T-cell (primary cell): ENCODE measurements around the gene NDE1. TPM values are rescaled to one million over a fixed set of nuclear protein-coding genes. Genes with fewer than 3 reads are reported as not detected.

Source experiments
- ATAC-seq, 4 experiments: fragments of 200-7000 bp in 3 of 4; fragments of 150-1000 bp in 1 of 4; cut with Tn5 transposase; replicated peaks in 1 of 4; 1 replicate in 3 of 4; 2 replicates in 1 of 4; pipeline ENCODE4 v1.10.0; 2021; ENCODE audit warnings: moderate library complexity in 3 of 4, mild to moderate bottlenecking in 2 of 4, moderate number of reproducible peaks in 1 of 4
- CTCF ChIA-PET, 2 donors: fragments of 300-600 bp; sonication (Branson Sonifier 250); formaldehyde crosslinking; loops; one replicate each; lab custom pipeline; 2022; ENCODE audit warnings: antibody characterized with exemption in 2 of 2; lab: Charles Lee
- POLR2A ChIA-PET, 2 donors: fragments of 300-600 bp; sonication (Branson Sonifier 250); formaldehyde crosslinking; loops; one replicate each; lab custom pipeline; 2022; ENCODE audit warnings: antibody characterized with exemption in 2 of 2; lab: Charles Lee
- DNase-seq, 35 experiments: peaks; one replicate each; pipeline versions ENCODE4 v3.0.0 to v3.0.0-alpha.2; 2013 to 2023
- H3K27ac ChIP-seq: one replicate; pipeline ENCODE4 v1.5.1; 2013; ENCODE audit warnings: low read length
- H3K27me3 ChIP-seq, 2 experiments: replicated peaks in 1 of 2; 1 replicate in 1 of 2; 2 replicates in 1 of 2; pipeline versions ENCODE4 v1.6.1 to v1.7.0; 2013; ENCODE audit warnings: low read length in 1 of 2, mixed read lengths in 1 of 2; ENCODE audit not compliant: control insufficient read depth in 2 of 2, insufficient read depth in 2 of 2; ENCODE audit errors: extremely low read depth in 1 of 2
- H3K36me3 ChIP-seq, 2 donors: 1 replicate in 1 of 2; 2 replicates in 1 of 2; pipeline versions ENCODE4 v1.6.1 to v1.7.0; 2013; ENCODE audit warnings: low read length in 1 of 2; ENCODE audit not compliant: control insufficient read depth in 2 of 2, insufficient read depth in 1 of 2; ENCODE audit errors: extremely low read depth in 1 of 2
- H3K4me1 ChIP-seq, 2 experiments: 1 replicate in 1 of 2; 2 replicates in 1 of 2; pipeline versions ENCODE4 v1.6.1 to v1.7.0; 2013; ENCODE audit warnings: low read length in 2 of 2, mixed read lengths in 1 of 2; ENCODE audit not compliant: insufficient read depth in 2 of 2, control insufficient read depth in 1 of 2; ENCODE audit errors: extremely low read depth in 1 of 2
- H3K4me3 ChIP-seq, 2 donors: 1 replicate in 1 of 2; 2 replicates in 1 of 2; pipeline versions ENCODE4 v1.5.1 to v1.7.0; 2013; ENCODE audit warnings: mild to moderate bottlenecking in 2 of 2, low read length in 1 of 2, moderate library complexity in 1 of 2; ENCODE audit not compliant: control insufficient read depth in 1 of 2; ENCODE audit errors: extremely low read depth in 1 of 2
- H3K9me3 ChIP-seq: 2 replicates; pipeline ENCODE4 v1.7.0; 2013
- H3K27ac Mint-ChIP-seq, 2 donors: one replicate each; pipeline ENCODE4 v1.8.0; 2020 to 2021; ENCODE audit warnings: mild to moderate bottlenecking in 2 of 2, mixed read lengths in 2 of 2
- H3K27me3 Mint-ChIP-seq, 2 donors: one replicate each; pipeline ENCODE4 v1.8.0; 2021 to 2022; ENCODE audit warnings: mixed read lengths in 2 of 2
- H3K36me3 Mint-ChIP-seq: one replicate; pipeline ENCODE4 v1.8.0; 2021; ENCODE audit warnings: mixed read lengths
- H3K4me1 Mint-ChIP-seq, 3 donors: one replicate each; pipeline ENCODE4 v1.8.0; 2020 to 2022; ENCODE audit warnings: mixed read lengths in 3 of 3, mild to moderate bottlenecking in 1 of 3
- H3K4me3 Mint-ChIP-seq, 3 donors: one replicate each; pipeline ENCODE4 v1.8.0; 2020 to 2022; ENCODE audit warnings: mild to moderate bottlenecking in 3 of 3, mixed read lengths in 3 of 3, moderate library complexity in 3 of 3
- H3K9me3 Mint-ChIP-seq, 3 donors: one replicate each; pipeline ENCODE4 v1.8.0; 2020 to 2022; ENCODE audit warnings: mixed read lengths in 3 of 3
- WGBS: methylation state at CpG from one replicate; pipeline ENCODE4 v1.1.5; 2013; ENCODE audit warnings: missing lambda C conversion rate; ENCODE audit not compliant: insufficient coverage; 5-methylcytosine and 5-hydroxymethylcytosine counted together
- total RNA-seq, 35 experiments: library from RNA in 6 of 35; stranded (reverse) in 6 of 35; fragments of 120-200 nt in 1 of 35; gene quantifications; one replicate each; pipeline versions ENCODE4 v1.2.1 to v1.2.4 and lab custom pipeline; 2013 to 2026

NDE1 gene
- total RNA-seq, 5 donors from 2014 or later (not counting 1 experiment from before 2014, with no cell fraction given), result 90.8 to 110 (median 103) TPM

GRCh38 chr16:15676506-15676905 lies 26.5 kb downstream of the NDE1 start:
- Histone ChIP-seq H3K4me1 (peaks cover 7 to 37% of the 10 kb centered on the region in 2 experiments), H3K27ac (no peak overlapping the region), H3K4me3 (no peak overlapping the region), H3K36me3 (peaks cover 5 to 39% of the 10 kb centered on the region in 2 donors), H3K9me3 (no peaks in the 10 kb centered on the region), H3K27me3 (no peaks in the 10 kb centered on the region)
- POLR2A ChIA-PET, result no interaction called here
- Mint-ChIP-seq H3K9me3 (no peaks in the 10 kb centered on the region), H3K27me3 (no peaks in the 10 kb centered on the region), H3K36me3 (peaks cover 43% of the 10 kb centered on the region), H3K27ac (peak overlapping the region; percentile 81 to 87), H3K4me3 (no peak overlapping the region), H3K4me1 (peaks cover 42 to 49% (median 49%) of the 10 kb centered on the region in 3 donors)
- WGBS, result 89% methylated on average over 10 of the region's 10 CpGs
- DNase-seq (no peak), ATAC-seq (no peak)
- CTCF ChIA-PET, result no interaction called here

DNA sequence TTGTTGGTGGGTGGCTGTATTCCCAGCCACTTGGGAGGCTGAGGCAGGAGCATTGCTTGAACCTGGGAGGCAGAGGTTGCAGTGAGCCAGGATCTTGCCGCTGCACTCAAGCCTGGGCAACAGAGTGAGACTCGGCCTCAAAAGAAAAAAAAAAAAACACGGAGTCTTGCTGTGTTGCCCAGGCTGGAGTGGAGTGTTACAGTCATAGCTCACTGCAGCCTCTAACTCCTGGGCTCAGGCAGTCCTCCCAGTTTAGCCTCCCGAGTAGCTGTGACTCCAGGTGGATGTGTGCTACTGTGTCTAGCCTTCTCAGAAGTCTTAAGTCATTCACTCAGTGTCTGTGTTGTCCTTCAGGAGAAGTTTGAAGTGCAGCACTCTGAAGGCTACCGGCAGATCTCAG lies 27.4 kb downstream of the NDE1 start:
- H3K4me3 ChIP-seq, result no peak overlapping the region
- ATAC-seq, result no peak
- Mint-ChIP-seq H3K9me3 (no peaks in the 10 kb centered on the region), H3K27ac (peak overlapping the region; percentile 22 to 72), H3K27me3 (no peaks in the 10 kb centered on the region), H3K36me3 (peaks cover 43% of the 10 kb centered on the region), H3K4me3 (no peak overlapping the region), H3K4me1 (peaks cover 40 to 45% (median 43%) of the 10 kb centered on the region in 3 donors)
- H3K27me3 ChIP-seq, result no peaks in the 10 kb centered on the region
- 96% methylated on average over 5 of the region's 5 CpGs for WGBS
- peaks cover 7 to 28% of the 10 kb centered on the region in 2 experiments for H3K4me1 ChIP-seq
- peaks cover 5 to 38% of the 10 kb centered on the region in 2 donors for H3K36me3 ChIP-seq
- DNase-seq, result no peak
- ChIA-PET POLR2A (no interaction called here), CTCF (no interaction called here)
- no peaks in the 10 kb centered on the region for H3K9me3 ChIP-seq
- no peak overlapping the region for H3K27ac ChIP-seq

DNA sequence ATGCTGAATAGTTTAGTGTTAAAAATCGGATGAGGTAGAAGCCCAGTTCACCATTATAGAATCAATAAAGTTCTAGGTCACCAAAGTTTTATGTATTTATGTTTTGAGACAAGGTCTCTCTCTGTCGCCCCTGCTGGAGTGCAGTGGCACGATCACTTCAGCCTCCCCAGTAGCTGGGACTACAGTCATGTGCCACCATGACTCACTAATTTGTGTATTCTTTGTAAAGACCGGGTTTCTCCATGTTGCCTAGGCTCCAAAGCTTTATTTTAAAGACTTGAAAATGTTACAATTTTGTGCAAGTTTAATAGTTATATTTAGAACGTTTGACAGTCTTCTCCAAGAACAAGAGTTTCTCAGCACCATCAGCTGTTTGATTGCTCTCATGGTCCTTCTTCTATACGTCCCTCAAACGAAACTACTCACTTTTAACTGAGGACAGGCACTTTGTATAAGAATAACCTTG lies 32.1 kb downstream of the NDE1 start:
- H3K4me3 Mint-ChIP-seq, result no peak overlapping the region
- peak overlapping the region in 1 of 2 donors; percentile 55 for H3K27ac Mint-ChIP-seq
- CTCF ChIA-PET, result interaction anchor here in 1 of 2 donors (0.9 to 1.4 kb wide), 3 partner anchors 10 to 40 kb away, joined by 3 to 5 read pairs (median 3); partner anchors contain the start of gene MARF1
- no peaks in the 10 kb centered on the region for H3K4me1 ChIP-seq
- no peaks in the 10 kb centered on the region for H3K9me3 ChIP-seq
- 40% methylated on average over 1 of the region's 7 CpGs for WGBS
- H3K27ac ChIP-seq, result no peak overlapping the region
- ATAC-seq (peak; percentile 62 to 79 (median 67)), DNase-seq (peak in 29 of 35 experiments; percentile 8 to 57 (median 29))
- no peaks in the 10 kb centered on the region for H3K27me3 Mint-ChIP-seq
- POLR2A ChIA-PET, result no interaction called here
- peaks cover 4 to 12% (median 9%) of the 10 kb centered on the region in 3 donors for H3K4me1 Mint-ChIP-seq
- no peaks in the 10 kb centered on the region for H3K27me3 ChIP-seq
- H3K36me3 Mint-ChIP-seq, result peaks cover 39% of the 10 kb centered on the region
- peaks cover 3 to 76% of the 10 kb centered on the region in 2 donors for H3K36me3 ChIP-seq
- H3K4me3 ChIP-seq, result no peak overlapping the region
- no peaks in the 10 kb centered on the region for H3K9me3 Mint-ChIP-seq

DNA sequence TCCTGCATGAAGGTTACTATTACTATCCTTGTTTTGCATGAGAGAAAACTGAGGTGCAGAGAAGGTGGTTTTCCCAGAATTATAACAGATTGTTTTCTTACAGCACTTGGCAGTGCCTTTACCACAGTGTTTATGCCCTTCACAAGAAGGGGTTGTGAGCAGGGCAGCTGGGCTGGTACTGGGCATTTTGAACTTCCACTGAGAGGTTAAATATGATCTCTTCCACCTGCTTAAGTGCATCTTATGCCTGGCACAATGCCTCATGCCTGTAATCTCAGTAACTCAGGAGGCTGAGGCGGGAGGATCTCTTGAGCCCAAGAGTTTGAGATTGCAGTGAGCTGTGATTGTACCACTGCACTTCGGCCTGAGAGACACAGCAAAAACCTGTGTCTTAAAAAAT lies 36.2 kb downstream of the NDE1 start:
- Mint-ChIP-seq H3K27ac (no peak overlapping the region), H3K9me3 (no peaks in the 10 kb centered on the region), H3K4me3 (no peak overlapping the region), H3K36me3 (peaks cover 39% of the 10 kb centered on the region), H3K27me3 (no peaks in the 10 kb centered on the region), H3K4me1 (peaks cover 4 to 8% (median 7%) of the 10 kb centered on the region in 3 donors)
- H3K4me3 ChIP-seq, result no peak overlapping the region
- DNase-seq (no peak), ATAC-seq (no peak)
- 100% methylated on average over 2 of the region's 2 CpGs for whole genome bisulfite sequencing
- ChIA-PET POLR2A (interaction anchor here in 1 of 2 donors (0.6 kb wide), 1 partner anchor 71 kb away, joined by 3 read pairs; no protein-coding TSS in a partner anchor), CTCF (interaction anchor here in 1 of 2 donors (0.6 kb wide), 1 partner anchor 9 kb away, joined by 4 read pairs; no protein-coding TSS in a partner anchor)
- H3K9me3 ChIP-seq, result no peaks in the 10 kb centered on the region
- peaks cover 3 to 79% of the 10 kb centered on the region in 2 donors for H3K36me3 ChIP-seq
- H3K27ac ChIP-seq, result no peak overlapping the region
- H3K4me1 ChIP-seq, result no peaks in the 10 kb centered on the region
- H3K27me3 ChIP-seq, result no peaks in the 10 kb centered on the region

DNA sequence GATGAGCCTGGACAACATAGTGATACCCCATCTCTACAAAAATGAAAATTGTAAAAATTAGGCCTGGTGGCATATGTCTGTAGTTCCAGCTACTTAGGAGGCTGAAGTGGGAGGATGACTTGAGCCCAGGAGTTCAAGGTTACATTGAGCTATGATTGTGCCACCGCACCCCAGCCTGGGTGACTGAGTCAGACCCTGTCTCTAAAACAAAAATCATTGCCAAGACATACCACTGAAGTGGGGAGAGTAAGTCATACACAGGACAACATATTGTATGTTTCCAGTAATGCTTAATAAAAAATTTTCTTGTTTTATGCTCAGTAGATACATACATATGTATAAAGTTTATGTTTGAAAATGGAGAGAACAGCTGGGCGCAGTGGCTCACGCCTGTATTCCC lies 39.2 kb downstream of the NDE1 start:
- Histone ChIP-seq H3K36me3 (peaks cover 16 to 89% of the 10 kb centered on the region in 2 donors), H3K27me3 (no peaks in the 10 kb centered on the region), H3K4me1 (no peaks in the 10 kb centered on the region), H3K27ac (no peak overlapping the region), H3K4me3 (no peak overlapping the region), H3K9me3 (no peaks in the 10 kb centered on the region)
- CTCF ChIA-PET, result no interaction called here
- POLR2A ChIA-PET, result no interaction called here
- Mint-ChIP-seq H3K9me3 (no peaks in the 10 kb centered on the region), H3K27me3 (no peaks in the 10 kb centered on the region), H3K4me1 (peaks cover 0 to 2% (median 0%) of the 10 kb centered on the region in 3 donors), H3K36me3 (peaks cover 51% of the 10 kb centered on the region), H3K27ac (peak overlapping the region in 1 of 2 donors; percentile 67), H3K4me3 (no peak overlapping the region)
- DNase-seq (no peak), ATAC-seq (no peak)
- WGBS, result no CpG with 5 or more reads among the region's 3 CpGs

DNA sequence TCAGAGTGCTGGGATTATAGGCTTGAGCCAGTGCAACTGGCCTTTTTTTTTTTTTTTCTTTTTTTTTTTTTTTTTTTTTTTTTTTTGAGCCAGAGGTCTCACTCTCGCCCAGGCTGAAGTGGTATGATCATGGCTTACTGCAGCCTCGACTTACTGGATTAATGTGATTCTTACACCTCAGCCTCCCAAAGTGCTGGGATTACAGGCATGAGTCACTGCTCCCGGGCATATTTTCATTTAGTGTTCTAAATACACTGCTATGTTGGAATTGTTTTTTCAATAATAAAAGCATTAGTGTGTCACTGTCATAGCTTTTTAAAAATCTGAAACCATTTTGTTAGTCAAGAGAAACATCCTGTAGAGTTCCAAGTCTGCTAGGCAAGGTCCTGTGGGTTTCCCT lies 40.3 kb downstream of the NDE1 start:
- CTCF ChIA-PET, result interaction anchor here (0.6 kb wide), 2 partner anchors 17 to 66 kb away, joined by 4 to 5 read pairs; no protein-coding TSS in a partner anchor

More for the DNA sequence above, 40.3 kb downstream of the NDE1 start:
- no peak overlapping the region for H3K27ac Mint-ChIP-seq
- H3K4me1 Mint-ChIP-seq, result peaks cover 0 to 2% (median 0%) of the 10 kb centered on the region in 3 donors
- POLR2A ChIA-PET, result no interaction called here
- Histone ChIP-seq H3K4me3 (no peak overlapping the region), H3K27me3 (no peaks in the 10 kb centered on the region), H3K4me1 (no peaks in the 10 kb centered on the region), H3K27ac (no peak overlapping the region), H3K9me3 (no peaks in the 10 kb centered on the region), H3K36me3 (peaks cover 21 to 87% of the 10 kb centered on the region in 2 donors)
- no peaks in the 10 kb centered on the region for H3K27me3 Mint-ChIP-seq
- no peaks in the 10 kb centered on the region for H3K9me3 Mint-ChIP-seq
- DNase-seq (no peak), ATAC-seq (no peak)
- no CpG with 5 or more reads among the region's 3 CpGs for WGBS
- no peak overlapping the region for H3K4me3 Mint-ChIP-seq
- H3K36me3 Mint-ChIP-seq, result peaks cover 50% of the 10 kb centered on the region
